A673 (cell line): ENCODE results near the gene SLC43A1. TPM values are rescaled to one million over a fixed set of nuclear protein-coding genes. Genes with fewer than 3 reads are reported as not detected.

Experiments
- BruUV-seq: library from RNA; stranded (reverse); fragments of 400-500 nt; replicated peaks from 2 replicates; lab custom pipeline; 2021; lab: Mats Ljungman, UMichigan
- CTCF ChIA-PET: fragments of 300-600 bp; sonication (Branson Sonifier 250); formaldehyde crosslinking; loops from one replicate; lab custom pipeline; 2022; ENCODE audit warnings: antibody characterized with exemption; lab: Charles Lee
- POLR2A ChIA-PET: fragments of 300-600 bp; sonication (Branson Sonifier 250); formaldehyde crosslinking; loops from one replicate; lab custom pipeline; 2022; ENCODE audit warnings: antibody characterized with exemption; ENCODE audit not compliant: low non-redundant PET; lab: Charles Lee
- DNase-seq: peaks from one replicate; pipeline ENCODE4 v3.0.0-alpha.2; 2015; ENCODE audit warnings: low spot score
- H3K27ac ChIP-seq: fragments of 200-600 bp; sonication (generic); 2 replicates; pipeline ENCODE4 v1.5.1; 2016; ENCODE audit warnings: mixed run types, low read depth, mild to moderate bottlenecking, mixed read lengths, antibody characterized with exemption, low read length; ENCODE audit not compliant: poor library complexity, severe bottlenecking
- H3K27me3 ChIP-seq: fragments of 200-600 bp; sonication (generic); replicated peaks from 2 replicates; pipeline ENCODE4 v1.6.1; 2017; ENCODE audit warnings: mixed run types, low read depth, mild to moderate bottlenecking, mixed read lengths, antibody characterized with exemption, low read length; ENCODE audit not compliant: insufficient read depth, poor library complexity
- H3K36me3 ChIP-seq: fragments of 200-600 bp; sonication (generic); 2 replicates; pipeline ENCODE4 v1.6.1; 2016; ENCODE audit warnings: mixed run types, mild to moderate bottlenecking, mixed read lengths, antibody characterized with exemption, low read length; ENCODE audit not compliant: insufficient read depth, poor library complexity, severe bottlenecking
- H3K4me1 ChIP-seq: fragments of 200-600 bp; sonication (generic); 2 replicates; pipeline ENCODE4 v1.6.1; 2017; ENCODE audit warnings: mixed run types, mild to moderate bottlenecking, mixed read lengths, antibody characterized with exemption, low read length; ENCODE audit not compliant: insufficient read depth, poor library complexity, severe bottlenecking
- H3K4me3 ChIP-seq: fragments of 200-600 bp; sonication (generic); 2 replicates; pipeline ENCODE4 v1.5.1; 2016; ENCODE audit warnings: low read depth, mixed run types, mild to moderate bottlenecking, mixed read lengths, low read length; ENCODE audit not compliant: poor library complexity, severe bottlenecking
- H3K9me3 ChIP-seq: fragments of 200-600 bp; sonication (generic); 2 replicates; pipeline ENCODE4 v1.6.1; 2016; ENCODE audit warnings: mixed run types, low read depth, mild to moderate bottlenecking, mixed read lengths, antibody characterized with exemption, low read length; ENCODE audit not compliant: poor library complexity, severe bottlenecking
- EZH2 ChIP-seq: fragments of 200-600 bp; sonication (generic); IDR thresholded peaks from 2 replicates; pipeline ENCODE4 v1.6.1; 2017; ENCODE audit warnings: borderline replicate concordance, low read depth, mild to moderate bottlenecking, mixed read lengths, antibody characterized with exemption, low read length; ENCODE audit not compliant: poor library complexity, severe bottlenecking
- intact Hi-C: fragments of 100-400 bp; cut with micrococcal nuclease; formaldehyde crosslinking; loops from one replicate; pipeline ENCODE4 v1.10.0; 2022; ENCODE audit not compliant: unreplicated experiment
- total RNA-seq: library from RNA; stranded (reverse); gene quantifications from 2 replicates; pipeline ENCODE4 v1.2.3, GENCODE V29; 2021
- TF ChIP-seq, protein P1 (sequence below): fragments of 300-800, 200-600 bp; sonication (generic); conservative IDR thresholded peaks from 2 replicates; pipeline ENCODE4 v1.5.1; 2017; ENCODE audit warnings: low read depth, mild to moderate bottlenecking, antibody characterized with exemption, low read length, moderate library complexity, mixed read lengths

Gene SLC43A1
- total RNA-seq, 1 experiment from 2014 or later = 18.4 TPM

DNA sequence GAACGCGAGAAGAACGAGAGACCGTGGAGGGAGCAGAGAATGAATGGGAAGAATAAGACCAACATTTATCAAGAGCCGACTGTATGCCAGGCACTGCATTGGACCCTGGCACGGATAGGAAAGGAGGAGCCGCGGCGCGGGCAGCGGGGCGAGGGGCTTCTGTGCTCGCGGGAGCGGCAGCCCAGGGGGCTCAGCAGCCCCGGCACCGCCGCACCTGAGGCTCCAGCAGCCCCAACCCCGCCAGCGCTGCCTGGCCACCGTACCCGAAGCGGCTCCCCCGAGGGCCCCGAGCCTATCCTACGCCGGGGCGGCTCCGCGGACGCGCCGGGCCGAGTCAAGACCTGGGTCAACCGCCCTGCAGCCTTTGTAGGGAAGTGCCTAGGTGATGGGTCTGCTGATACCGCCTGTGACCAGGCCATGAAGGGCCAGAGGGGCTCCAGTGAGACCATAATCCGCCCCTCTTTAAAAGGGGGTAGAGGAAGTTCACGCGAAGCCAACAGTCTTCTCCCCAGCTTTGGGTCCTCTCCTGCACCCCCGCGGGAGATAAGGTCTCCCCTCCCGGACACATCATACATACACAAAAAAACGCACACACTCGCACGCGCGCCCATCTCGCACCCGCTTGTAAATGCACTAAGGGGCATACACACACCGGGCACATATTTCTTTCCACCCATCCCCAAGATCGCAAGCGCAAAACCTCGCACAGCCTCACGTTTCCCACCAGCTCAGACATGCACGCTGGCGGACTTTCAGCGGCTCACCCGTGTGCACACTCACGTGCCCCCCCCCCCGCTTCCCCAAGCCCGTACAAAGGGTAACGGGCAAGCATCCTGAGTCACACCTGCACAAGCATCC is 56.1 kb downstream of the SLC43A1 start:
- ChIA-PET CTCF (interaction anchor here (0.6 to 2.5 kb wide), 10 partner anchors 15 to 1053 kb away, joined by 3 to 21 read pairs (median 4); no protein-coding TSS in a partner anchor), POLR2A (interaction anchor here (0.5 to 0.6 kb wide), 2 partner anchors 17 to 1070 kb away, joined by 7 to 9 read pairs; no protein-coding TSS in a partner anchor)
- H3K27me3 ChIP-seq = peaks cover 21% of the 10 kb centered on the region
- DNase-seq = no peak
- H3K36me3 ChIP-seq = no peaks in the 10 kb centered on the region
- no peak overlapping the region for H3K27ac ChIP-seq
- BruUV-seq = no TSS peak
- H3K9me3 ChIP-seq = no peaks in the 10 kb centered on the region
- TF ChIP-seq, protein P1, sequence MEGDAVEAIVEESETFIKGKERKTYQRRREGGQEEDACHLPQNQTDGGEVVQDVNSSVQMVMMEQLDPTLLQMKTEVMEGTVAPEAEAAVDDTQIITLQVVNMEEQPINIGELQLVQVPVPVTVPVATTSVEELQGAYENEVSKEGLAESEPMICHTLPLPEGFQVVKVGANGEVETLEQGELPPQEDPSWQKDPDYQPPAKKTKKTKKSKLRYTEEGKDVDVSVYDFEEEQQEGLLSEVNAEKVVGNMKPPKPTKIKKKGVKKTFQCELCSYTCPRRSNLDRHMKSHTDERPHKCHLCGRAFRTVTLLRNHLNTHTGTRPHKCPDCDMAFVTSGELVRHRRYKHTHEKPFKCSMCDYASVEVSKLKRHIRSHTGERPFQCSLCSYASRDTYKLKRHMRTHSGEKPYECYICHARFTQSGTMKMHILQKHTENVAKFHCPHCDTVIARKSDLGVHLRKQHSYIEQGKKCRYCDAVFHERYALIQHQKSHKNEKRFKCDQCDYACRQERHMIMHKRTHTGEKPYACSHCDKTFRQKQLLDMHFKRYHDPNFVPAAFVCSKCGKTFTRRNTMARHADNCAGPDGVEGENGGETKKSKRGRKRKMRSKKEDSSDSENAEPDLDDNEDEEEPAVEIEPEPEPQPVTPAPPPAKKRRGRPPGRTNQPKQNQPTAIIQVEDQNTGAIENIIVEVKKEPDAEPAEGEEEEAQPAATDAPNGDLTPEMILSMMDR = no peak
- no peak for TF ChIP-seq EZH2
- H3K4me1 ChIP-seq = peaks cover 27% of the 10 kb centered on the region
- intact Hi-C loops = loop anchor here (5.0 kb wide), 1 partner anchor 343 kb away; no protein-coding TSS in a partner anchor
- peak overlapping the region; percentile 59 for H3K4me3 ChIP-seq

DNA sequence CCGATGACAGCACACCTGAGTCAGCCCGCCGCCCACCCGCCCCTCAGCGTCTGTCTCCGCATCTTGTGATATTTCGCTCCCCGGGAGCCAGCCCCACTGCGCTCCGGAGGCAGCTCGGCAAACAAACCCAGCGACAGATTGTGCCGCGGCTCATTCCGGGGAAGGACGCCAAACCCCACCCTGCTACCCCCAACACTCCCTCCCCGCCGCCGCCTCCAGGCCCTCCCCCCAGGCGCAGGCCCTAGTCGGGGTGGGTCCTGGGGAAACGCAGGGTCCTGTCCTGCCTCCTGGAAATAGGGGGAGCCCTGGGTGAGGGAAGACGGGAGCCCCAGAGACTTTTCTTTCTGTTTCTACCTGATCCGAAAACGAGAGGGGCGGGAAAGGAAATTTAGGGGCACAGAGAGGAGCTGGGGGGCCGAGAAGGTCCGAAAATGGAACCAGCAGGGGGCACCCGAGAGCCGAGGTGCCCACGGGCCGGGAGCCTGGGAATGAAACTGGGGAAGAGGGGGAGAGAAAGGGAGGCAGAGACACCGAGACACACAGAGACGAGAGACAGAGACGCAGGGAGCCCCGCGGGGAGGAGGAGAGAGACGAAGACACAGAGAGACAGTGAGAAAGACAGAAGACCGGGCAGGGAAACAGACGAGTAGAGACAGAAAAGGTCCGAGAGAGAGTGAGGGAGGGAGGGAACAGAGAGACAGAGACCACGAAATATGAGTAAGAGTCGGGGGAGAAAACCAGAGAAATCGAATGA is 56.9 kb downstream of the SLC43A1 start:
- BruUV-seq = no TSS peak
- TF ChIP-seq, protein P1 = peak; percentile 99
- TF ChIP-seq EZH2 = no peak
- ChIA-PET CTCF (interaction anchor here (0.6 to 2.5 kb wide), 18 partner anchors 15 to 1054 kb away, joined by 3 to 21 read pairs (median 4); partner anchors contain the start of gene SLC43A1), POLR2A (interaction anchor here (0.6 kb wide), 2 partner anchors 56 to 180 kb away, joined by 5 read pairs; no protein-coding TSS in a partner anchor)
- Histone ChIP-seq H3K36me3 (no peaks in the 10 kb centered on the region), H3K9me3 (no peaks in the 10 kb centered on the region), H3K27me3 (peaks cover 21% of the 10 kb centered on the region), H3K4me3 (peak overlapping the region; percentile 59), H3K4me1 (peaks cover 27% of the 10 kb centered on the region), H3K27ac (no peak overlapping the region)
- DNase-seq = peak; percentile 79
- intact Hi-C loops = loop anchor here (1.0 to 5.0 kb wide), 3 partner anchors 22 to 344 kb away; no protein-coding TSS in a partner anchor

DNA sequence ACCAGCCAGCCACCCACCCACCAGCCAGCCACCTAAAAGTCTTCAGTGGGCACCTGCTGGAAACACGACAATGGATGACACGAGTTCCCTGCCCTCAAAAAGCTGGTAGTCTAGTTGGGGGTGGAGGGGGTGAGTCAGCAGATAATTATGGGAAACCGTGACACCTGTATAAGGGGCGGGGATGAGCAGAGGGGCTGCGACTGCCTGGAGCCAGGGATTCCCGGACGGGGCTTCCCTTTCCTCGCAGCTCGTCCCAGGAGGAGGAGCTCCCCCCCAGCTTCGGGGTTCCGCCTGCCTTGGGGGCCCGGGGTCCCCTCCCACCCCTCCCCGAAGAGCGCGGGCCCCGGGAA is 57.5 kb downstream of the SLC43A1 start:
- POLR2A ChIA-PET = no interaction called here
- Histone ChIP-seq H3K4me3 (peak overlapping the region; percentile 59), H3K4me1 (peaks cover 27% of the 10 kb centered on the region), H3K36me3 (no peaks in the 10 kb centered on the region), H3K27ac (no peak overlapping the region), H3K9me3 (no peaks in the 10 kb centered on the region), H3K27me3 (peaks cover 24% of the 10 kb centered on the region)
- CTCF ChIA-PET = interaction anchor here (0.6 to 2.5 kb wide), 17 partner anchors 15 to 343 kb away, joined by 3 to 21 read pairs (median 4); partner anchors contain the start of gene SLC43A1
- BruUV-seq = no TSS peak
- intact Hi-C loops = loop anchor here (1.0 to 5.0 kb wide), 3 partner anchors 22 to 344 kb away; no protein-coding TSS in a partner anchor
- no peak for DNase-seq
- TF ChIP-seq EZH2 = no peak
- TF ChIP-seq, protein P1 = no peak
